Memory B cell (primary cell): ENCODE results near the gene MIER1.
A peak's percentile ranks its signal among the peaks of the same experiment; 100 is the strongest.
"Not testable (repeated sequence)": the region's sequence is repeated elsewhere in the genome, so short reads cannot be mapped to it uniquely, and the experiment has no call there.

Source experiments
- ATAC-seq: fragments of 150-1000 bp; cut with Tn5 transposase; 2 replicates; pipeline ENCODE4 v1.10.0; 2021; ENCODE audit warnings: low read depth, mild to moderate bottlenecking, moderate library complexity
- DNase-seq, 2 donors: peaks; one replicate each; pipeline ENCODE4 v3.0.0; 2022; ENCODE audit warnings: low spot score in 2 of 2
- H3K27ac Mint-ChIP-seq: one replicate; pipeline ENCODE4 v1.8.0; 2022; ENCODE audit warnings: mild to moderate bottlenecking, moderate library complexity, mixed read lengths
- H3K27me3 Mint-ChIP-seq: one replicate; pipeline ENCODE4 v1.8.0; 2022; ENCODE audit warnings: mixed read lengths
- H3K36me3 Mint-ChIP-seq: one replicate; pipeline ENCODE4 v1.8.0; 2022; ENCODE audit warnings: mild to moderate bottlenecking, mixed read lengths
- H3K4me1 Mint-ChIP-seq: one replicate; pipeline ENCODE4 v1.8.0; 2022; ENCODE audit warnings: mixed read lengths
- H3K4me3 Mint-ChIP-seq: one replicate; pipeline ENCODE4 v1.8.0; 2022; ENCODE audit warnings: mild to moderate bottlenecking, moderate library complexity, mixed read lengths
- H3K9me3 Mint-ChIP-seq: one replicate; pipeline ENCODE4 v1.8.0; 2022; ENCODE audit warnings: mixed read lengths

MIER1 gene

GRCh38 chr1:66924756-66925557 lies at the start of gene MIER1, which contains the start of gene DNAI4:
Gene MIER1 (plus strand): TSS chr1:66924990. CDS start chr1:66925029, 39 bp downstream.
Gene DNAI4 (minus strand): TSS chr1:66924856. CDS start chr1:66924831, 25 bp downstream.
- Mint-ChIP-seq H3K9me3 (no peaks in the 10 kb centered on the region), H3K4me1 (peaks cover 18% of the 10 kb centered on the region), H3K27me3 (no peaks in the 10 kb centered on the region), H3K36me3 (peaks cover 2% of the 10 kb centered on the region), H3K27ac (peak within 1 kb of the TSS; percentile 97), H3K4me3 (peak within 1 kb of the TSS; percentile 99)
- DNase-seq, result peak; percentile 95 to 97
- peak; percentile 92 for ATAC-seq

DNA sequence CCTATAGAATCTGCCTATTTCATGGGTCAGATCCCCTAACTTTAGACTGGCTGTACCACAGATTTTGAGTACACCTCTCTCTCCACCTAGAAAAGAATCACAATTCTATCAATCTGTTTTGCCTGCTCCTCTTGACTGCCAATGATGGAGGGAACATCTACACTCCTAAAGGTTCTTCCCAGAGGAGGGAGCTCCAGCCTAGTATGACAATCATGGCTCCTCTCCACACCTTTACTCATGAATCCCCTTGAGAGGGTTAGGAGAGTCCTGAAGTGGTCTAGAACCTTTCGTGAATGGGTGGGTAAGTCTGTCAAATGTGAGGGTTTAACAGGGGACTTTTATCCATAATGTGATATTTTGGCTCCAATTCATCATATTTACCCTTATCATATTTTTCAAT lies 48.1 kb upstream of the MIER1 start:
- no peak for DNase-seq
- H3K27ac Mint-ChIP-seq, result no peak overlapping the region
- no peak for ATAC-seq
- H3K4me3 Mint-ChIP-seq, result no peak overlapping the region
- peaks cover 8% of the 10 kb centered on the region for H3K9me3 Mint-ChIP-seq
- no peaks in the 10 kb centered on the region for H3K4me1 Mint-ChIP-seq
- H3K27me3 Mint-ChIP-seq, result no peaks in the 10 kb centered on the region
- peaks cover 4% of the 10 kb centered on the region for H3K36me3 Mint-ChIP-seq

GRCh38 chr1:66889030-66889429 lies 35.8 kb upstream of the MIER1 start:
- no peak for DNase-seq
- Mint-ChIP-seq H3K27me3 (peaks cover 3% of the 10 kb centered on the region), H3K4me1 (no peaks in the 10 kb centered on the region), H3K9me3 (peaks cover 4% of the 10 kb centered on the region), H3K4me3 (no peak overlapping the region), H3K27ac (no peak overlapping the region), H3K36me3 (no peaks in the 10 kb centered on the region)
- no peak for ATAC-seq

DNA sequence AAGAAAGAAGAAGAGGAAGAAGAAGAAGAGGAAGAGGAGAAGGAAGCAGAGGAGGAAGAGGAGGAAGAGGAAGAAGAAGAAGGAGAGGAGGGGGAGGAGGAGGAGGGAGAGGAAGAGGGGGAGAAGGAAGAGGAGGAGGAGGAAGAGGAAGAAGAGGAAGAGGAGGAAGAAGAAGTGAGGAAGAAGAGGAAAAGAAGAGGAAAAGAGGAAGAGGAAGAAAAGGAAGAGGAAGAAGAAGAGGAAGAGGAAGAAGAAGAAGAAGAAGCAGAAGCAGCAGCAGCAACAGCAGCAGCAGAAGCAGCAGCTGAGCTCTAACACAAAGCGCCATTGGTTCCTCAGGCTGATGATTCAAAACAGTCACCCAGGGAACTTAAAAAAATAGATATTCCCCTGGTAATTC lies 34.2 kb upstream of the MIER1 start:
- no peak for ATAC-seq
- Mint-ChIP-seq H3K27me3 (peaks cover 3% of the 10 kb centered on the region), H3K4me3 (no peak overlapping the region), H3K9me3 (peaks cover 4% of the 10 kb centered on the region), H3K36me3 (no peaks in the 10 kb centered on the region), H3K27ac (no peak overlapping the region), H3K4me1 (no peaks in the 10 kb centered on the region)
- DNase-seq, result no peak

GRCh38 chr1:66893712-66894111 lies 31.1 kb upstream of the MIER1 start:
- H3K4me1 Mint-ChIP-seq, result no peaks in the 10 kb centered on the region
- ATAC-seq (no peak), DNase-seq (no peak)
- peaks cover 4% of the 10 kb centered on the region for H3K9me3 Mint-ChIP-seq
- H3K27me3 Mint-ChIP-seq, result no peaks in the 10 kb centered on the region
- H3K27ac Mint-ChIP-seq, result no peak overlapping the region
- no peaks in the 10 kb centered on the region for H3K36me3 Mint-ChIP-seq
- no peak overlapping the region for H3K4me3 Mint-ChIP-seq

GRCh38 chr1:66915203-66915602 lies 9.6 kb upstream of the MIER1 start:
- not testable (repeated sequence) for H3K36me3 Mint-ChIP-seq, DNase-seq, H3K27ac Mint-ChIP-seq, H3K4me1 Mint-ChIP-seq, ATAC-seq, H3K9me3 Mint-ChIP-seq, H3K4me3 Mint-ChIP-seq, H3K27me3 Mint-ChIP-seq

DNA sequence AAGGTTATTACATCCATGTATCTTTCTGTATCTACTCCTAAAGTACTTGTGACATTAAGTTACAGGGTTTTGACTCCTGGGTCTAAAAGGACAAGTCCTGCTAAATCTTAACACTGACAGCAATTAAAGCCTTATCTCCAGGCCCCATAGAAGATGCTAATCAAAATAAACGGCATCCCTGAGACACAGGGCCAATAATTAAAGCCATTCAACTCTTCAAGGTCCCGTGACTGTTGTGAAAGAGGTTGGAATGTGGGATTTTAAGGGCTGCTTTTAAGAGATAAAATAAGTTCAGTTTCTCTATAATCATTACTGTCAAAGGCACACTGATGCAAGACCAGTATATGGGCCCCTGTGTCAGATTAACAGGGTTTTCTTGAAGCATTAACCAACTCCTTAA lies 8.5 kb upstream of the MIER1 start:
- no peak for DNase-seq

GRCh38 chr1:66917476-66917875 lies 7.3 kb upstream of the MIER1 start:
- Mint-ChIP-seq H3K27me3 (no peaks in the 10 kb centered on the region), H3K4me3 (no peak overlapping the region), H3K4me1 (peaks cover 4% of the 10 kb centered on the region), H3K27ac (no peak overlapping the region), H3K36me3 (peaks cover 8% of the 10 kb centered on the region), H3K9me3 (peaks cover 3% of the 10 kb centered on the region)
- DNase-seq, result no peak
- ATAC-seq, result no peak

More for the DNA sequence above, 8.5 kb upstream of the MIER1 start:
- peaks cover 3% of the 10 kb centered on the region for H3K9me3 Mint-ChIP-seq
- H3K36me3 Mint-ChIP-seq, result peaks cover 8% of the 10 kb centered on the region
- no peak for ATAC-seq
- H3K4me3 Mint-ChIP-seq, result no peak overlapping the region
- no peaks in the 10 kb centered on the region for H3K4me1 Mint-ChIP-seq
- no peaks in the 10 kb centered on the region for H3K27me3 Mint-ChIP-seq
- H3K27ac Mint-ChIP-seq, result no peak overlapping the region

DNA sequence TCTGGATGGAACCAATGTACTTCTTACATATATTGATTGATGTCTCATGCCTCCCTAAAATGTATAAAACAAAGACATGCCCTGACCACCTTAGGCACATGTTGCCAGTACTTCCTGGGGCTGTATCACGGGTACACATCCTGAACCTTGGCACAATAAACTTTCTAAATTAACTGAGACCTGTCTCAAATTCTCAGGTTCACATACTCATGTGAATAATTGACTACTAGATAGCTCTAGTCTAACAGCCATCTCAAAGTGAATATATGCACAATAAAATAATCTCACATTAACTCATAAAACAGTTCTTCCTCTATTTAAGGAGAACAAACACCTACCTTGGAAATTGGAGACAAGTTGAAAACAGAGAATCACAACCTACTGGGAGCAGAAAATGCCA lies 5.7 kb upstream of the MIER1 start:
- Mint-ChIP-seq H3K4me1 (peaks cover 9% of the 10 kb centered on the region), H3K9me3 (peaks cover 3% of the 10 kb centered on the region), H3K4me3 (no peak overlapping the region), H3K27ac (no peak overlapping the region), H3K36me3 (peaks cover 8% of the 10 kb centered on the region), H3K27me3 (no peaks in the 10 kb centered on the region)
- DNase-seq (no peak), ATAC-seq (no peak)

- peaks cover 8% of the 10 kb centered on the region for H3K36me3 Mint-ChIP-seq
- H3K4me3 Mint-ChIP-seq, result no peak overlapping the region
- DNase-seq (no peak), ATAC-seq (no peak)
- H3K27me3 Mint-ChIP-seq, result no peaks in the 10 kb centered on the region
- peaks cover 9% of the 10 kb centered on the region for H3K4me1 Mint-ChIP-seq
- H3K27ac Mint-ChIP-seq, result no peak overlapping the region
- peaks cover 3% of the 10 kb centered on the region for H3K9me3 Mint-ChIP-seq
These were observed 5.0 kb upstream of the MIER1 start for GRCh38 chr1:66919828-66920227.

DNA sequence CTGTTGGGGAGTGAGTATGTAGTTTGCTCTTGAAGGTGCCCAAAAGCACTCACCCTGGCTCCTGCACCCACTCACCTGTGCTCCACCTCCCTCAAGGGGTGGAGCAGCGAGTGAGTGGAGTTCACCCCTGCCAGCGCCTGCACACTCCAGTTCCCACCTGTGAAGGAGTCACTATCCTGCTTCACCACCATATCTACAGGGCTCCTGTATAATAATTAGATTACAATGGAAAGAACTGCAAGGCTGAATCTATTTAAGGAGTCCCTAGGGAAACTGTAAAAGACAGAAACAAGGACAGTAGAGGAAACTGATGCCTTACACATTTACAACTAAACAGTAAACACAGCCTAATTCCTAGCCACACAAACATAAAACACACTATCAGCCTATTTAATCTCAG lies 4.2 kb upstream of the MIER1 start:
- peaks cover 8% of the 10 kb centered on the region for H3K36me3 Mint-ChIP-seq
- no peaks in the 10 kb centered on the region for H3K27me3 Mint-ChIP-seq
- no peak for ATAC-seq
- peaks cover 3% of the 10 kb centered on the region for H3K9me3 Mint-ChIP-seq
- peaks cover 9% of the 10 kb centered on the region for H3K4me1 Mint-ChIP-seq
- no peak overlapping the region for H3K27ac Mint-ChIP-seq
- H3K4me3 Mint-ChIP-seq, result no peak overlapping the region
- no peak for DNase-seq

GRCh38 chr1:66925558-66925910 lies 744 bp downstream of the MIER1 start:
- peaks cover 18% of the 10 kb centered on the region for H3K4me1 Mint-ChIP-seq
- ATAC-seq (no peak), DNase-seq (no peak)
- no peaks in the 10 kb centered on the region for H3K36me3 Mint-ChIP-seq
- H3K27ac Mint-ChIP-seq, result peak overlapping the region; percentile 97
- no peaks in the 10 kb centered on the region for H3K27me3 Mint-ChIP-seq
- H3K9me3 Mint-ChIP-seq, result no peaks in the 10 kb centered on the region
- H3K4me3 Mint-ChIP-seq, result peak overlapping the region; percentile 99

- H3K4me3 Mint-ChIP-seq, result peak overlapping the region; percentile 99
- H3K27ac Mint-ChIP-seq, result peak overlapping the region; percentile 97
- ATAC-seq (no peak), DNase-seq (no peak)
- no peaks in the 10 kb centered on the region for H3K36me3 Mint-ChIP-seq
- no peaks in the 10 kb centered on the region for H3K9me3 Mint-ChIP-seq
- no peaks in the 10 kb centered on the region for H3K27me3 Mint-ChIP-seq
- H3K4me1 Mint-ChIP-seq, result peaks cover 18% of the 10 kb centered on the region
These were observed 1.2 kb downstream of the MIER1 start for GRCh38 chr1:66925944-66926343.

DNA sequence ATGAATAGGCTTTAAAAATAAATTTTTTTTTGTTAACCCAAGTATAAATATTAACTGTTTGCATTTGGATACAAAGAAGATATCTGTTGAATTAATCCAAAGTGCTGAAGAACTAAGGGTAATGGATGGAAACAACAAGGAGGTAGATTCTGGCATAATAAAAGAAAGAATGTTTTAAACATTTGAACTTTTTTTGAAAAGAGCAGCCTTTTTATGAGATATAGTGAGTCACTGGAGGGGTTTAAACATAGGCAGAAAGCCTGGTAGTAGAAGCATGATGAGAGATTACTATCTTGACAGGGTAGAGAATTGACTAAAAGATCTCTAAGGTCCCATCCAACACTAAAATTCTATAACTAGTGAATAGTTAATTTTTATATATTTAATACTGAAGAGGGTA lies 2.7 kb downstream of the MIER1 start:
- no peaks in the 10 kb centered on the region for H3K36me3 Mint-ChIP-seq
- H3K4me3 Mint-ChIP-seq, result no peak overlapping the region
- H3K4me1 Mint-ChIP-seq, result peaks cover 22% of the 10 kb centered on the region
- H3K27me3 Mint-ChIP-seq, result no peaks in the 10 kb centered on the region
- H3K9me3 Mint-ChIP-seq, result no peaks in the 10 kb centered on the region
- ATAC-seq (no peak), DNase-seq (no peak)
- no peak overlapping the region for H3K27ac Mint-ChIP-seq

- no peaks in the 10 kb centered on the region for H3K36me3 Mint-ChIP-seq
- H3K4me1 Mint-ChIP-seq, result peaks cover 21% of the 10 kb centered on the region
- no peaks in the 10 kb centered on the region for H3K9me3 Mint-ChIP-seq
- no peaks in the 10 kb centered on the region for H3K27me3 Mint-ChIP-seq
- DNase-seq (no peak), ATAC-seq (no peak)
- H3K27ac Mint-ChIP-seq, result peak overlapping the region; percentile 89
- H3K4me3 Mint-ChIP-seq, result peak overlapping the region; percentile 93
These were observed 4.4 kb downstream of the MIER1 start for GRCh38 chr1:66929146-66929688.
